HG03103 (cell line): ENCODE measurements around the gene AGBL1.

Experiments used
- ATAC-seq: cut with Tn5 transposase; IDR thresholded peaks from one replicate; pipeline ENCODE4 v1.9.1; 2021; ENCODE audit warnings: low read depth; ENCODE audit not compliant: unreplicated experiment

The AGBL1 gene

DNA sequence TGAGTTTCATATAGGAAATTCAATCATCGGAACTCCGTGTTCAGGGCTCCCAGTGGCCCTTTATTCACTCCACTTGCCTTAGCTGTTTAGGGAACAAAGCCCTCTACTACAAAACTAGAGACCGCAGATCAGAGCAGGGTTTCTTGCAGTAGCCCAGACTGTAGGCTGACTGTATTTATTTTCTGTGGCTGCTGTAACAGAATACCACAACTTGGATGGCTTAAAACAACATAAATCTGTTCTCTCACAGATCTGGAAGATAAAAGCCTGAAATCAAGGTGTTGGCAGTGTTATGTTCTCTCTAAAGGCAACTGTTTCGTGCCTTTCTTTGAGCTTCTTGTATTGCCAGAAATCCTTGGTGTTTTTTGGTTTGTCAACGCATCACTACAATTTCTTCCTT, 479.0 kb downstream of the AGBL1 start:
- no peak for ATAC-seq

DNA sequence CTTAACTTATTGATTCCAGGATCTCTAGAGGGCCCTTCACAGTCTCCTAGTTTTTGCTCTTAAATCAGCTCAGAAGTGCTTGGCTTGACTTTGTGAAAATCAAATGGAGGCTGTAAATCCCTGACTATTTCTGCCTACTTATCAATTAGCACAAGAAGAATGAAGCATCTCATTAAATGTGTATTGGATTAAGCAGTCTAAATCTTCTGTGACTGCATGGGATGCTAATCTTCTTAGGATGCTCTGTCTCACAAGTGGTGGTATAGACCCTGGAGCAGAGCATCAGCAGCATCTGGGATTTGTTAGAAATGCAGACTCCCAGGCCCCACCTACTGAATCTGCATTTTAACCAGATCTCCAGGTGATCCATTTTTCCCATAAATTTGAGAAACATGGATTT, 488.7 kb downstream of the AGBL1 start:
- ATAC-seq = no peak

DNA sequence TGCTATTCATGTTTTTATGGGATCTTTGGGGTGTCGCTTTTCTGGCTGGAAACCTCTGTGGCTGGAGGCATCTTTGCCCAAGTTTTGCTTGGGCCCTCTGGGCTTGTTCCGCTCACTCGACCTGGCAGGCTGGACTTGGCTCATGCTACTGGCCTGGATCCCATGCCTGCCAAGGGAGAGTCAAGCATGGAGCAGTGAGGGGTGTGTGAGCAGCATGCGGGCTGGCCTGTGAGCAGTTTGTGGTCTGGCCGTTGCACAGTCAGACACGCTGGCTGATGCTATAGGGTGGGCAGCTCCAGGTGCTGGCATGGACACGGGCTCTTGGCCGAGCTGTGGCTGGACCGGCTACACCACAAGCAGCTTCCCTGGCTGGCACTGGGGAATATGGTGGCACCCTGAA, 491.1 kb downstream of the AGBL1 start:
- no peak for ATAC-seq

GRCh38 chr15:86571873-86572272, 492.2 kb downstream of the AGBL1 start:
- no peak for ATAC-seq

DNA sequence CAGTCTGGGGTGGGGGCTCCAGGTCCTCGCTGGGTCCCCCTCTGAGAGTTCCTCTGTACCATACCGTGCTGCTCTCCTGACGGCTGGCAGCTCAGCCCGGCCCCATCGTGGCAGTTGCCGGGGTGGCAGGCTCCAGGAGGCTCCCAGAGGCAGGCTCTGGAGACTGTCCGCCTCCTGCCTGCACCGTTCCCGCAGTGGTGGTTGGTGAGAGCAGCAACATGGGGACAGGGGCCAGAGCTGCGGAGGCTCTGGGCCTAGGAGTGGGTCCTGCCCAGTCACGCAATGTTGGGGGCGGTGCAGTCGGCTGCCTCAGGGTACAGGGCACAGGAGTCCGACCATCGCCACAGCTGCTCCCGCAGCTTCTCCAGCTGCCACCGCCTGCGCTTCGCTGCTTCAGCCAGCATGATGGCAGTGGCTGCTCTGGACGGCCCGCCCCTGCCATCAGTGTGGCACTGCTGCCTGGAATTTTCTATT, 492.7 kb downstream of the AGBL1 start:
- no peak for ATAC-seq

GRCh38 chr15:86573476-86573875, 493.8 kb downstream of the AGBL1 start:
- no peak for ATAC-seq

DNA sequence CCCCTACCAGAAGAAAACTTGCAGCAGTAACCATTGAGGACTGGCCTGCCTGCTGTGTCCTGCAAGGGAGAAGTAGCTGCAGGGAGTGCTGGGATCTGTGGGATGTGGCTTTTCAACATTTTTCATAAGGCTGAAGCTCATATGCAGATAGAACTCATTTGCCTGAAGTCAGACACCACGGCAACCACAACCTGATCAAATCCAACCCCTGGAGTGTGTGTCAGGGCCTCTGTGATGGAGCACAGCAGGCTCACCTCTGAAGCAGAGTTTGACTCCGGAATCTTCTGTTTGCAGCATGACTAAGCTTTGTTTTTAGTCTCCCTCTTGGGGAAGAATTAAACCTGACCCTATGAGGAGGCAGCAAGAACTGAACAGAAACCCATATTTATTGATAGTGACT, 508.7 kb downstream of the AGBL1 start:
- no peak for ATAC-seq

GRCh38 chr15:86590461-86590860, 510.8 kb downstream of the AGBL1 start:
- no peak for ATAC-seq

GRCh38 chr15:86591158-86591557, 511.5 kb downstream of the AGBL1 start:
- no peak for ATAC-seq

DNA sequence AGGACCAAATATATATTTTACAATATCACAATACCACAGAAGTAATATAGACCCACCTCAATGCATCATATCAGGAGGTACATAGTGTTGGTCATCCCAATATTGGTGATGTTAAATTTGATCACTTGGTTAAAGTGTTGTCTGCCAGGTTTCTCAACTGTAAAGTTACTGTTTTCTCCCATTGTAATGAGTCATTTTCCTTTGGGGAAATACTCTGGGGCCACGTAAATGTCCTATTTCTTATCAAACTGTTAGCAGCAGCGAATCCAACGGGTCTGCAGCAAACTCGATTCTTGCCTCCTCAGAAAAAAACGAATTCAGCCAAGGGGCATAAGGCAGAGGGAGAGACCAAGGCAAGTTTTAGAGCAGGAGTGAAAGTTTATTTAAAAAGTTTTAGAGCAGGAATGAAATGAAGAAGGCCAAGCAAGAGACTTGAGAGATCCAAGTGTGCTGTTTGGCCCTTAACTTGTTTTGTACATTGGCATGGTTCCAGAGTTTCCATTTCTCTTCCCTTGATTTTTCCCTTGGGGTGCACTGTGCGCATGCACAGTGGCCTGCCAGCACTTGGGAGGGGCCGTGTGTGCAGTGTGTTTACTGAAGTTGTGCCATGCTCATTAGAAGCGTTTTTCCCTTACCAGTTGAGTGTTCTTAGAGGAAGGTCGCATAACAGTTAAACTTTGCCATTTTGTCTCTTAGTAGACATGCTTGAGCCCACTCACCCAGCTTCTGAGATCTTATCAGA, 512.5 kb downstream of the AGBL1 start:
- ATAC-seq = no peak

- ATAC-seq = no peak
Observed at GRCh38 chr15:86595741-86596140, 516.1 kb downstream of the AGBL1 start.

- no peak for ATAC-seq
Observed at GRCh38 chr15:86603466-86603865, 523.8 kb downstream of the AGBL1 start.

DNA sequence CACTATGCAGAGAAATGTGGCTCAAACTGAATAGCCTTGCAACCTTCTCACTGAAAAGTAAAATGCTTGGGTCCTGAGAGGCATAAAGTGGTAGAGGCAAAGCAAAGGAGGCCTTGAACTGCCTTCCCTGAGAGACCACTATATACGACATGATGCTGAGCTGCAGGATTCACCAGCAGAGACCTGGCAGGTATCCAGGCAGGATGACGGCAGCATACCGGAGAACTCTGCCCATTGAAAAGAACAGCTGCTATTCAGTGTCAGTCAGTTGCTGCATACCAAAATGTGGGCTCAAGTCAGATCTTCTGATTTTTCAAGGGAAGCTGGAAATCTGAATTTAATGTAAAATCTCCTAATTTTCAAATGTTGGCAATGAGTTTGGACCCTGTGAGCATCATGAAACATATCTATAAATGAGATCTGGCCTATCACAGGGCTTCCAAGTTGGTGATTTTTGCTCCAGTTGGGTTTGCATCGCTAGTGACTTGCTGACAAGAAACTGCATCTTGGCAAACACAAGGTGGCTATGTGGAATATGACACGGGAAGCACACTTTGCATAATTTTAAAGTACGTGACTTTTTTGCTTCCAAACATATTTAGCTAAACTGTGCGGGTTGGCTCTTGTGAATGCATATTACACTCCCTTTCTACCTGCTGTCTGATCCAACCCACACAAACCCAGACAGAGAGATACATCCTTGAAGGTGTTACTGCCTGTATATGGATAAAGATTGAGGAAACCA, 529.0 kb downstream of the AGBL1 start:
- ATAC-seq = no peak

- ATAC-seq = no peak
Observed at GRCh38 chr15:86609275-86609674, 529.6 kb downstream of the AGBL1 start.

DNA sequence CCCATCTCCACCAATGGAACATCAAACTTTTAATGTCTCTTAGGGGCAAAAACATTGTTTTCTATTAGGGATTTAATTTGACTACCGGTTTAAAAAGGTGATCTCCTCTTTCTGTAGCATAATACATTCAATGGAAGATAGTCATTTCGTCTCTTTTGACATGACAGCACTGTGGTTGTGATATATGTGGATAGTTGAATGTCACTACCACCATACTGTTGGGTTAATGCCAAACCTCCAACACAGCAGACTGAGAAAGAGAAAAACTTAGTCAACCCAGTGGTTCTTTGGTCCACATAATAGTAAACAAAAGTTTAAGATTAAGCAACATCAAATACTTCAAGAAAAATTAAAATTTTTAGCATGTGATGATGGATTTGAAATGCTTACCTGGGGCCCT, 530.4 kb downstream of the AGBL1 start:
- no peak for ATAC-seq

DNA sequence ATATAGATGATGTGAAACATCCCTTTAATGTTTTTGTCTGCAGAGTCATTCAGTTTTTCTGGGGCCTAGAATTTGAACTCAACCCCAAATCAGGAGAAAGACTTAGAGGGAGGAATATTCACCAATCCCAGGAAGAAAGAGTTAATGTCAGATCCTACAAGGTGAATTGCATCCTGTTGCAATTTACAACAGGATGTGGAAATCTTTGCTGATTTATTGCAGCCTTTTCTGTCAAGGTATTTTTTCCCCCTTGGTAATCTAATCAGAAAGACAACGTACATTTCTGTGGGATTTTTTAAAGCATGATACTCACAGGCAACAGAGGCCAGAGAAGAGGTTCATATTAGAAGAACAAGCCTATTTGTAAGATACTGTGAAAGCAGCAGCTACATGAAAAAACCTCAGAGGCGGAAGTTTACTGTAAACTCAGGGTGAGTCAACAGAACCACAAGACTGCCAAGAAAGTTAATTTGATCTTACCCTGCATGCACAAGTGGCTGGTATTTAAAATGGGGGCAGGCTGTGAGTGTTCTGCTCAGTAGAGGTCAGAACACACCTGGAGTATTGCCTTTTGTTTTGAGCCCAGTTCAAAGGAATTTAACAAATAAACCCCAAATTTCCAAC, 531.9 kb downstream of the AGBL1 start:
- no peak for ATAC-seq

DNA sequence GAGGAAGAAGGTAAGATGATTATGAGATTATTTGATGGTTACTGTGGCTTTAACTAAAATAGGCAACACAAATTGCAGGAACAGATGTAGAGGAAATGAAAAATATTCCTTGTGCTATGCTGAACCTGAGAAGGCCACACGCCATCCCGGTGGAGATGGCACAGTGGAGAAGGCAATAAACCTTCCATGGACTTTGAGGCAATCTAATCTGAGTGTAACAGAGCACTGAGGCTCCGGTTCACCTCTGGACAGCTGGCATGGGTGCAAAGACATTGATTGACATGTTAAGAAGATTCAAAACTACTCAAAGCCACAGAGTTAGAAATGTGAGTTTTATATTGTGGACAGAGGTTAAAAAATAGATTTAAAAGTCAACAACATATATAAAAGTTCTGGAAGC, 535.7 kb downstream of the AGBL1 start:
- no peak for ATAC-seq

DNA sequence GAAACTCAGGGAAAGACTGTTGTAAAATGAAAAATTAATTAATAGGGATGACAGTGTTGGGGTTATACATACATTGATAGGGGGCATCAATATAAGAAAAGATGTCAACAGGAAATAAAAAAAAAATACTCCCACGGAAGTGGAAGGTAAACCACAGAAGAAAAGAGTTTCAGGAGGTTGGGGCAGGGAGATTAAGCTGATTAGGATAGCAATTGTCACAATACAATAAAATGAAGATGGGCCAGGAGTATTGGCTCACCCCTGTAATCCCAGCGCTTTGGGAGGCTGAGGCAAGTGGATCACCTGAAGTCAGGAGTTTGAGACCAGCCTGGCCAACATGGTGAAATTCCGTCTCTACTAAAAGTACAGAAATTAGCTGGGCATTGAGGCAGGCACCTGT, 536.1 kb downstream of the AGBL1 start:
- no peak for ATAC-seq

DNA sequence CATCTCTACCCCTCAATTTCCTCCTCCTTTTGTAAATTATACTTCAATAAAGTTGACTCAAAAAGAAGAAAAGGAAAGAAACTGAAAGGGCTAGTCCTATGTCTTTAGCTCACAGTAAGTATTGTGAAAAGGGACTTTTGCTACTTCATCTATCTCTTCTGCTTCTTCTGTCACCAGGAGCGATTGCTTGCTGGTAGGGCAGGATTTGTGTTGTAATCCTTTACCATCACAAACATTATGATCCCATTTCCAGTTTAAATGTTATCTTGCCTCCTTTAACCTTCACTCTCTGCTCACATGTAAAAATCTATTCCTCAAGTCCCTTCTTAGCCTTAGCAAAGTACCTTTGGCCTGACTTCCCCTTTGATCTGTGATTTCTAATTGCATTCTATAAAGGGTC, 537.1 kb downstream of the AGBL1 start:
- ATAC-seq = no peak

GRCh38 chr15:86620157-86620556, 540.5 kb downstream of the AGBL1 start:
- ATAC-seq = no peak

DNA sequence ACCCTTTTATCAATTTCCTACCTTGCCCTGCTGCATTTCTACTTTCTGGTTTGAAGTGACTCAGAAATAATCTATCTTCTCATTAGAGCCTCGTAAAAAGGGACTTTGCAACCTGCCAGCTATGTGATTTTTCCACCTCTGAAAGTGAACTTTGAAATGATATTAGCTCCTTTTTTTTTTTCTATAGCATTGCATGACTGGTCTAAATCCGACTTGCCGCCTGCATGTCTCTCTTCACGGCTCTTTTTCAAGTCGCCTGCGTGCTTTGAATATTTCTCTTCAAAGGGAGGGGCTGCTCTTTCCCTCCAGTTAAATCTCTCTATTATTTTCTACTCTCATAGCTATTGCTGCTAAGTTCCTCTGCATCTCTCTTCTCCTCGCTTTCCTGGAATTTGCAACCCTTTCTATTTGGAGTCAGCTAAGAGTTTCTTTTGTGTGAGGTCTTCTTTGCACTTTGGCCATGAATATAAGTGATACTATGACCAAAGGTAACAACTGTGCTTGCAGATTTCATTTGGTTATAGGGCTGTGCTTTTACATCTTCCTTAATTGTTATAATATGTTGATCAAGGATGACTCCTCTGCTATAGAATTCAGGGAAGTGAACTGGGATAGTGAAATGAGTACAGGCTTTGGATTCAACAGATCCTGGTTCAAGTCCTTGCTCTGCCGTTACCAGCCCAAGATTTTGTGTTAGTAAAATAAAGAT, 541.1 kb downstream of the AGBL1 start:
- ATAC-seq = no peak
